CD14-positive monocyte (primary cell): ENCODE data around the gene PTGS1. TPM values are rescaled to one million over a fixed set of nuclear protein-coding genes. Genes with fewer than 3 reads are reported as not detected.

Source experiments
- DNase-seq, 3 donors: peaks; one replicate each; pipeline ENCODE4 v3.0.0-alpha.2; 2011 to 2022
- H2AFZ ChIP-seq: 2 replicates; pipeline ENCODE4 v1.6.0; 2012; ENCODE audit warnings: mild to moderate bottlenecking, low read depth, low read length, inconsistent platforms; ENCODE audit not compliant: insufficient read depth, poor library complexity, severe bottlenecking
- H3K27ac ChIP-seq, 2 donors: 1 replicate in 1 of 2; 2 replicates in 1 of 2; pipeline ENCODE4 v1.5.1; 2012 to 2013; ENCODE audit warnings: low read length in 2 of 2, control low read depth in 1 of 2, inconsistent platforms in 1 of 2, low read depth in 1 of 2, mild to moderate bottlenecking in 1 of 2
- H3K27me3 ChIP-seq, 2 donors: one replicate each; pipeline versions ENCODE4 v1.6.0 to v1.6.1; 2011 to 2013; ENCODE audit warnings: low read length in 2 of 2; ENCODE audit not compliant: control insufficient read depth in 2 of 2, insufficient read depth in 2 of 2
- H3K36me3 ChIP-seq, 2 donors: replicated peaks in 1 of 2; 1 replicate in 1 of 2; 2 replicates in 1 of 2; pipeline versions ENCODE4 v1.5.1 to v1.6.1; 2012 to 2013; ENCODE audit warnings: low read length in 2 of 2, control low read depth in 1 of 2, inconsistent platforms in 1 of 2, mild to moderate bottlenecking in 1 of 2; ENCODE audit not compliant: insufficient read depth in 2 of 2, control insufficient read depth in 1 of 2
- H3K4me1 ChIP-seq, 2 donors: 1 replicate in 1 of 2; 2 replicates in 1 of 2; pipeline versions ENCODE4 v1.5.1 to v1.6.1; 2012 to 2013; ENCODE audit warnings: low read length in 2 of 2, control low read depth in 1 of 2, inconsistent platforms in 1 of 2, mild to moderate bottlenecking in 1 of 2, moderate library complexity in 1 of 2; ENCODE audit not compliant: insufficient read depth in 2 of 2, control insufficient read depth in 1 of 2
- H3K4me2 ChIP-seq: replicated peaks from 2 replicates; pipeline ENCODE3; 2012; ENCODE audit warnings: low read length, moderate library complexity, mild to moderate bottlenecking; ENCODE audit not compliant: poor library complexity, severe bottlenecking; ENCODE audit errors: extremely low read depth
- H3K4me3 ChIP-seq, 3 experiments: fragments of 200-600 bp in 1 of 3; sonication (generic) in 1 of 3; replicated peaks in 1 of 3; 1 replicate in 2 of 3; 2 replicates in 1 of 3; pipeline ENCODE4 v1.5.1; 2011 to 2013; ENCODE audit warnings: low read length in 3 of 3, mild to moderate bottlenecking in 3 of 3, control low read depth in 2 of 3, low read depth in 2 of 3, inconsistent platforms in 1 of 3, moderate library complexity in 1 of 3
- H3K79me2 ChIP-seq: 2 replicates; pipeline ENCODE4 v1.6.0; 2012; ENCODE audit warnings: mild to moderate bottlenecking, control low read depth, inconsistent platforms, low read length, moderate library complexity; ENCODE audit not compliant: insufficient read depth
- H3K9ac ChIP-seq: 2 replicates; pipeline ENCODE4 v1.6.0; 2017; ENCODE audit warnings: low read length, mild to moderate bottlenecking; ENCODE audit not compliant: insufficient read depth, poor library complexity, severe bottlenecking
- H3K9me3 ChIP-seq, 2 donors: replicated peaks in 1 of 2; 1 replicate in 1 of 2; 2 replicates in 1 of 2; pipeline versions ENCODE4 v1.5.1 to v1.6.1; 2012 to 2013; ENCODE audit warnings: low read length in 2 of 2, control low read depth in 1 of 2; ENCODE audit not compliant: control insufficient read depth in 1 of 2, insufficient read depth in 1 of 2
- H4K20me1 ChIP-seq: 2 replicates; pipeline ENCODE4 v1.6.0; 2012; ENCODE audit warnings: mild to moderate bottlenecking, low read length, control low read depth, moderate library complexity; ENCODE audit not compliant: insufficient read depth
- H3K27ac Mint-ChIP-seq, 7 donors: one replicate each; pipeline ENCODE4 v1.8.0; 2020; ENCODE audit warnings: mild to moderate bottlenecking in 7 of 7, mixed read lengths in 7 of 7, moderate library complexity in 6 of 7, inconsistent platforms in 2 of 7
- H3K27me3 Mint-ChIP-seq, 3 donors: one replicate each; pipeline ENCODE4 v1.8.0; 2021 to 2022; ENCODE audit warnings: low read depth in 3 of 3, mild to moderate bottlenecking in 3 of 3, mixed read lengths in 3 of 3, moderate library complexity in 3 of 3, inconsistent platforms in 1 of 3
- H3K36me3 Mint-ChIP-seq, 2 donors: one replicate each; pipeline ENCODE4 v1.8.0; 2020; ENCODE audit warnings: mixed read lengths in 2 of 2, inconsistent platforms in 1 of 2, mild to moderate bottlenecking in 1 of 2
- H3K4me1 Mint-ChIP-seq: one replicate; pipeline ENCODE4 v1.8.0; 2020; ENCODE audit warnings: mild to moderate bottlenecking, mixed read lengths
- H3K4me3 Mint-ChIP-seq, 2 donors: one replicate each; pipeline ENCODE4 v1.8.0; 2020; ENCODE audit warnings: mild to moderate bottlenecking in 2 of 2, mixed read lengths in 2 of 2, moderate library complexity in 1 of 2
- H3K9me3 Mint-ChIP-seq, 7 donors: one replicate each; pipeline ENCODE4 v1.8.0; 2020 to 2022; ENCODE audit warnings: mixed read lengths in 7 of 7, mild to moderate bottlenecking in 6 of 7, moderate library complexity in 6 of 7, inconsistent platforms in 2 of 7
- WGBS: methylation state at CpG from one replicate; pipeline ENCODE4 v1.1.5; 2013; ENCODE audit warnings: missing lambda C conversion rate; ENCODE audit not compliant: insufficient coverage; 5-methylcytosine and 5-hydroxymethylcytosine counted together
- intact Hi-C, 2 donors: fragments of 100-400 bp; cut with micrococcal nuclease; formaldehyde crosslinking; loops; one replicate each; pipeline versions ENCODE4 v1.15.0 to v1.15.1; 2023
- polyA plus RNA-seq, 3 donors: library from polyadenylated mRNA; depleted of rRNA in 1 of 3; unstranded in 2 of 3; stranded (reverse) in 1 of 3; fragments of 300-500 nt in 2 of 3; fragments of >200 nt in 1 of 3; fragmentation: Illumina TruSeq in 2 of 3; gene quantifications; 1 replicate in 2 of 3; 2 replicates in 1 of 3; pipeline ENCODE4 v1.2.3, GENCODE V29; 2012 to 2021
- TF ChIP-seq, protein P1 (sequence below): fragments of 200-600 bp; IDR thresholded peaks from one replicate; pipeline ENCODE4 v1.8.0; 2022; ENCODE audit warnings: antibody characterized with exemption, mild to moderate bottlenecking

The PTGS1 gene
- polyA plus RNA-seq, 3 donors: 17.9 to 27.8 (median 20.5) TPM

DNA sequence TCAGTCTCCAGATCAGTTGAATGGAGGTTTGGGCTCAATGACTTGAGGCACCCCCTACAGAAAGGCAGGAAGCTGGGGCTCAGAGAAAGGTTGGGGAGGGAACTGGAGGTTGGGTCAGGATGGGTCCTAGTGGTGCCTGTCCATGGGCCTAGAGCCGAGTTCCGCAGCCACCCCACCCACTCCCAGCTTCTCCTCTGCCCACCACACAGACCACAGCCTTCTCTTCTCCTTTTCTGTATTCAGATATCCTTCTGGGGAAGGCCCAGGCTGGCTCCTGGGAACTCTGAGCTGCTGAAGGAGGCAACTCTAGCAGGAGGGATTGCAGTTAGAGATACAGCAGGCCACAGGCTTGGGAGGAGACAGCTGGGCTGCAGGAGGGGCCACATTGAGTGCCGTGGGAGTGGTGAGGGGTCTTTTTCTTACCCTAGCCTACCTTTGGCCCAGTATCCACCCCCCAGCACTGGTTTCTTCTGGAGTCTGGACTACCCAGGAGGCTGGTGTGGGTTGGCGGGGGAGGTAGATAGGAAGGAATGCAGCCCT, 15.4 kb upstream of the PTGS1 start:
- peaks cover 17% of the 10 kb centered on the region for H3K4me1 Mint-ChIP-seq
- Histone ChIP-seq H3K27ac (peak overlapping the region; percentile 28 to 38), H3K36me3 (no peaks in the 10 kb centered on the region), H3K4me2 (peak overlapping the region; percentile 2), H2AFZ (no peak overlapping the region), H3K9ac (no peak overlapping the region), H3K9me3 (peaks cover 0 to 9% of the 10 kb centered on the region in 2 donors), H3K4me3 (no peak overlapping the region), H4K20me1 (no peaks in the 10 kb centered on the region), H3K27me3 (peaks cover 0 to 1% of the 10 kb centered on the region in 2 donors), H3K4me1 (peaks cover 15 to 18% of the 10 kb centered on the region in 2 donors), H3K79me2 (no peaks in the 10 kb centered on the region)
- H3K9me3 Mint-ChIP-seq: peaks cover 6 to 19% (median 15%) of the 10 kb centered on the region in 7 donors
- peak overlapping the region in 1 of 7 donors; percentile 42 for H3K27ac Mint-ChIP-seq
- intact Hi-C loops: loop anchor here (10.0 kb wide), 2 partner anchors 261 to 459 kb away; partner anchors contain the start of gene TTLL11 (in 1 of the 2)
- no peak overlapping the region for H3K4me3 Mint-ChIP-seq
- WGBS: no CpG with 5 or more reads among the region's 4 CpGs
- H3K36me3 Mint-ChIP-seq: no peaks in the 10 kb centered on the region
- peaks cover 0 to 7% (median 2%) of the 10 kb centered on the region in 3 donors for H3K27me3 Mint-ChIP-seq
- TF ChIP-seq, protein P1, sequence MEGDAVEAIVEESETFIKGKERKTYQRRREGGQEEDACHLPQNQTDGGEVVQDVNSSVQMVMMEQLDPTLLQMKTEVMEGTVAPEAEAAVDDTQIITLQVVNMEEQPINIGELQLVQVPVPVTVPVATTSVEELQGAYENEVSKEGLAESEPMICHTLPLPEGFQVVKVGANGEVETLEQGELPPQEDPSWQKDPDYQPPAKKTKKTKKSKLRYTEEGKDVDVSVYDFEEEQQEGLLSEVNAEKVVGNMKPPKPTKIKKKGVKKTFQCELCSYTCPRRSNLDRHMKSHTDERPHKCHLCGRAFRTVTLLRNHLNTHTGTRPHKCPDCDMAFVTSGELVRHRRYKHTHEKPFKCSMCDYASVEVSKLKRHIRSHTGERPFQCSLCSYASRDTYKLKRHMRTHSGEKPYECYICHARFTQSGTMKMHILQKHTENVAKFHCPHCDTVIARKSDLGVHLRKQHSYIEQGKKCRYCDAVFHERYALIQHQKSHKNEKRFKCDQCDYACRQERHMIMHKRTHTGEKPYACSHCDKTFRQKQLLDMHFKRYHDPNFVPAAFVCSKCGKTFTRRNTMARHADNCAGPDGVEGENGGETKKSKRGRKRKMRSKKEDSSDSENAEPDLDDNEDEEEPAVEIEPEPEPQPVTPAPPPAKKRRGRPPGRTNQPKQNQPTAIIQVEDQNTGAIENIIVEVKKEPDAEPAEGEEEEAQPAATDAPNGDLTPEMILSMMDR: no peak
- no peak for DNase-seq

DNA sequence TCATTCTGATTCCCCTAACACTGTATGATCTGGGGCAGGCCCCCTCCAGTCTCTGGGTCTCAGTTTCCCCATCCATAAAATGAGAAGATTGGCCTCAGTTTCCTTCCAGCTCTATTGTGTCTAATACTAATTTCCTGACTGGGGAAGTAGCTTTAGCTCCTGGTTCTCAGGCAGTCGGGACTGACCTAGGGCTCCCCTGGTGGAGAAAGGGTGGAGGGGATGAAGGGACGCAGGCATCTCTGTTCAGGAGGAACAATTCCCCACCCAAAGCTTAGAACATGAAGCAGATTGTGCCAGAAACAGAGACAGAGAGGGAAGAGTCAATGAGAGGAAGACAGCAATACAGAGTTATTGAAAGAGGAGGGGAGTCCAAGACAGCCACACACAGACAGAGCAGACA, 14.2 kb upstream of the PTGS1 start:
- peaks cover 15 to 18% of the 10 kb centered on the region in 2 donors for H3K4me1 ChIP-seq
- Mint-ChIP-seq H3K27me3 (peaks cover 0 to 7% (median 2%) of the 10 kb centered on the region in 3 donors), H3K27ac (no peak overlapping the region), H3K9me3 (peaks cover 6 to 19% (median 15%) of the 10 kb centered on the region in 7 donors), H3K36me3 (no peaks in the 10 kb centered on the region), H3K4me1 (peaks cover 17% of the 10 kb centered on the region), H3K4me3 (no peak overlapping the region)
- TF ChIP-seq, protein P1: peak; percentile 36
- H3K4me3 ChIP-seq: no peak overlapping the region
- no CpG with 5 or more reads among the region's 2 CpGs for WGBS
- H3K4me2 ChIP-seq: no peak overlapping the region
- H3K27ac ChIP-seq: no peak overlapping the region
- no peak overlapping the region for H3K9ac ChIP-seq
- H3K27me3 ChIP-seq: no peaks in the 10 kb centered on the region
- H2AFZ ChIP-seq: no peak overlapping the region
- intact Hi-C loops: loop anchor here (10.0 kb wide), 2 partner anchors 262 to 458 kb away; partner anchors contain the start of gene TTLL11 (in 1 of the 2)
- no peaks in the 10 kb centered on the region for H3K79me2 ChIP-seq
- no peaks in the 10 kb centered on the region for H3K36me3 ChIP-seq
- H4K20me1 ChIP-seq: no peaks in the 10 kb centered on the region
- H3K9me3 ChIP-seq: peaks cover 0 to 9% of the 10 kb centered on the region in 2 donors
- DNase-seq: no peak
